ENCODE results near the gene GAPDH. TPM values are rescaled to one million over a fixed set of nuclear protein-coding genes. Genes with fewer than 3 reads are reported as not detected.

Gene GAPDH
- total and polyA plus RNA-seq, 10 of the 15 experiments (the other 5 are each of a cell fraction or from before 2014, with no cell fraction given) = 5,606 to 14,240 (median 9,400) TPM

DNA sequence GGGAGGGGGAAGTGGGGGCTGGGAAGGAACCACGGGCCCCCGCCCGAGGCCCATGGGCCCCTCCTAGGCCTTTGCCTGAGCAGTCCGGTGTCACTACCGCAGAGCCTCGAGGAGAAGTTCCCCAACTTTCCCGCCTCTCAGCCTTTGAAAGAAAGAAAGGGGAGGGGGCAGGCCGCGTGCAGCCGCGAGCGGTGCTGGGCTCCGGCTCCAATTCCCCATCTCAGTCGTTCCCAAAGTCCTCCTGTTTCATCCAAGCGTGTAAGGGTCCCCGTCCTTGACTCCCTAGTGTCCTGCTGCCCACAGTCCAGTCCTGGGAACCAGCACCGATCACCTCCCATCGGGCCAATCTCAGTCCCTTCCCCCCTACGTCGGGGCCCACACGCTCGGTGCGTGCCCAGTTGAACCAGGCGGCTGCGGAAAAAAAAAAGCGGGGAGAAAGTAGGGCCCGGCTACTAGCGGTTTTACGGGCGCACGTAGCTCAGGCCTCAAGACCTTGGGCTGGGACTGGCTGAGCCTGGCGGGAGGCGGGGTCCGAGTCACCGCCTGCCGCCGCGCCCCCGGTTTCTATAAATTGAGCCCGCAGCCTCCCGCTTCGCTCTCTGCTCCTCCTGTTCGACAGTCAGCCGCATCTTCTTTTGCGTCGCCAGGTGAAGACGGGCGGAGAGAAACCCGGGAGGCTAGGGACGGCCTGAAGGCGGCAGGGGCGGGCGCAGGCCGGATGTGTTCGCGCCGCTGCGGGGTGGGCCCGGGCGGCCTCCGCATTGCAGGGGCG, at the start of gene GAPDH (continued):
- TF ChIP-seq BMI1 (IDR thresholded peaks at IDR 0.05; ENCODE audit: borderline replicate concordance) = no peak
- TF ChIP-seq BRCA1 (IDR thresholded peaks at IDR 0.05; ENCODE audit: low read depth, low read length) = peak; percentile 13; the same call in 1 of the 2 replicates
- TF ChIP-seq, protein P1, sequence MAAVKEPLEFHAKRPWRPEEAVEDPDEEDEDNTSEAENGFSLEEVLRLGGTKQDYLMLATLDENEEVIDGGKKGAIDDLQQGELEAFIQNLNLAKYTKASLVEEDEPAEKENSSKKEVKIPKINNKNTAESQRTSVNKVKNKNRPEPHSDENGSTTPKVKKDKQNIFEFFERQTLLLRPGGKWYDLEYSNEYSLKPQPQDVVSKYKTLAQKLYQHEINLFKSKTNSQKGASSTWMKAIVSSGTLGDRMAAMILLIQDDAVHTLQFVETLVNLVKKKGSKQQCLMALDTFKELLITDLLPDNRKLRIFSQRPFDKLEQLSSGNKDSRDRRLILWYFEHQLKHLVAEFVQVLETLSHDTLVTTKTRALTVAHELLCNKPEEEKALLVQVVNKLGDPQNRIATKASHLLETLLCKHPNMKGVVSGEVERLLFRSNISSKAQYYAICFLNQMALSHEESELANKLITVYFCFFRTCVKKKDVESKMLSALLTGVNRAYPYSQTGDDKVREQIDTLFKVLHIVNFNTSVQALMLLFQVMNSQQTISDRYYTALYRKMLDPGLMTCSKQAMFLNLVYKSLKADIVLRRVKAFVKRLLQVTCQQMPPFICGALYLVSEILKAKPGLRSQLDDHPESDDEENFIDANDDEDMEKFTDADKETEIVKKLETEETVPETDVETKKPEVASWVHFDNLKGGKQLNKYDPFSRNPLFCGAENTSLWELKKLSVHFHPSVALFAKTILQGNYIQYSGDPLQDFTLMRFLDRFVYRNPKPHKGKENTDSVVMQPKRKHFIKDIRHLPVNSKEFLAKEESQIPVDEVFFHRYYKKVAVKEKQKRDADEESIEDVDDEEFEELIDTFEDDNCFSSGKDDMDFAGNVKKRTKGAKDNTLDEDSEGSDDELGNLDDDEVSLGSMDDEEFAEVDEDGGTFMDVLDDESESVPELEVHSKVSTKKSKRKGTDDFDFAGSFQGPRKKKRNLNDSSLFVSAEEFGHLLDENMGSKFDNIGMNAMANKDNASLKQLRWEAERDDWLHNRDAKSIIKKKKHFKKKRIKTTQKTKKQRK (IDR thresholded peaks at IDR 0.05; ENCODE audit: low read depth, low read length) = no peak
- TF ChIP-seq, protein P2, sequence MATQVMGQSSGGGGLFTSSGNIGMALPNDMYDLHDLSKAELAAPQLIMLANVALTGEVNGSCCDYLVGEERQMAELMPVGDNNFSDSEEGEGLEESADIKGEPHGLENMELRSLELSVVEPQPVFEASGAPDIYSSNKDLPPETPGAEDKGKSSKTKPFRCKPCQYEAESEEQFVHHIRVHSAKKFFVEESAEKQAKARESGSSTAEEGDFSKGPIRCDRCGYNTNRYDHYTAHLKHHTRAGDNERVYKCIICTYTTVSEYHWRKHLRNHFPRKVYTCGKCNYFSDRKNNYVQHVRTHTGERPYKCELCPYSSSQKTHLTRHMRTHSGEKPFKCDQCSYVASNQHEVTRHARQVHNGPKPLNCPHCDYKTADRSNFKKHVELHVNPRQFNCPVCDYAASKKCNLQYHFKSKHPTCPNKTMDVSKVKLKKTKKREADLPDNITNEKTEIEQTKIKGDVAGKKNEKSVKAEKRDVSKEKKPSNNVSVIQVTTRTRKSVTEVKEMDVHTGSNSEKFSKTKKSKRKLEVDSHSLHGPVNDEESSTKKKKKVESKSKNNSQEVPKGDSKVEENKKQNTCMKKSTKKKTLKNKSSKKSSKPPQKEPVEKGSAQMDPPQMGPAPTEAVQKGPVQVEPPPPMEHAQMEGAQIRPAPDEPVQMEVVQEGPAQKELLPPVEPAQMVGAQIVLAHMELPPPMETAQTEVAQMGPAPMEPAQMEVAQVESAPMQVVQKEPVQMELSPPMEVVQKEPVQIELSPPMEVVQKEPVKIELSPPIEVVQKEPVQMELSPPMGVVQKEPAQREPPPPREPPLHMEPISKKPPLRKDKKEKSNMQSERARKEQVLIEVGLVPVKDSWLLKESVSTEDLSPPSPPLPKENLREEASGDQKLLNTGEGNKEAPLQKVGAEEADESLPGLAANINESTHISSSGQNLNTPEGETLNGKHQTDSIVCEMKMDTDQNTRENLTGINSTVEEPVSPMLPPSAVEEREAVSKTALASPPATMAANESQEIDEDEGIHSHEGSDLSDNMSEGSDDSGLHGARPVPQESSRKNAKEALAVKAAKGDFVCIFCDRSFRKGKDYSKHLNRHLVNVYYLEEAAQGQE (IDR thresholded peaks at IDR 0.05; ENCODE audit: low read depth, low read length) = no peak
- TF ChIP-seq, protein P3, sequence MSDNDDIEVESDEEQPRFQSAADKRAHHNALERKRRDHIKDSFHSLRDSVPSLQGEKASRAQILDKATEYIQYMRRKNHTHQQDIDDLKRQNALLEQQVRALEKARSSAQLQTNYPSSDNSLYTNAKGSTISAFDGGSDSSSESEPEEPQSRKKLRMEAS (IDR thresholded peaks at IDR 0.05; ENCODE audit: low read depth, low read length) = peak; percentile 83
- 0 out of 2 replicates have a peak, but pooled peaks have one; percentile 29 for TF ChIP-seq GATAD2B (conservative IDR thresholded peaks at IDR 0.05; ENCODE audit: low read depth)
- TF ChIP-seq RFX5 (IDR thresholded peaks at IDR 0.05; ENCODE audit: low read depth, low read length) = peak; percentile 17; the same call in 1 of the 2 replicates
- TF ChIP-seq MYC (IDR thresholded peaks at IDR 0.05; ENCODE audit: insufficient read depth, insufficient read length, insufficient replicate concordance, low read length, severe bottlenecking) = no peak
- TF ChIP-seq, protein P4, sequence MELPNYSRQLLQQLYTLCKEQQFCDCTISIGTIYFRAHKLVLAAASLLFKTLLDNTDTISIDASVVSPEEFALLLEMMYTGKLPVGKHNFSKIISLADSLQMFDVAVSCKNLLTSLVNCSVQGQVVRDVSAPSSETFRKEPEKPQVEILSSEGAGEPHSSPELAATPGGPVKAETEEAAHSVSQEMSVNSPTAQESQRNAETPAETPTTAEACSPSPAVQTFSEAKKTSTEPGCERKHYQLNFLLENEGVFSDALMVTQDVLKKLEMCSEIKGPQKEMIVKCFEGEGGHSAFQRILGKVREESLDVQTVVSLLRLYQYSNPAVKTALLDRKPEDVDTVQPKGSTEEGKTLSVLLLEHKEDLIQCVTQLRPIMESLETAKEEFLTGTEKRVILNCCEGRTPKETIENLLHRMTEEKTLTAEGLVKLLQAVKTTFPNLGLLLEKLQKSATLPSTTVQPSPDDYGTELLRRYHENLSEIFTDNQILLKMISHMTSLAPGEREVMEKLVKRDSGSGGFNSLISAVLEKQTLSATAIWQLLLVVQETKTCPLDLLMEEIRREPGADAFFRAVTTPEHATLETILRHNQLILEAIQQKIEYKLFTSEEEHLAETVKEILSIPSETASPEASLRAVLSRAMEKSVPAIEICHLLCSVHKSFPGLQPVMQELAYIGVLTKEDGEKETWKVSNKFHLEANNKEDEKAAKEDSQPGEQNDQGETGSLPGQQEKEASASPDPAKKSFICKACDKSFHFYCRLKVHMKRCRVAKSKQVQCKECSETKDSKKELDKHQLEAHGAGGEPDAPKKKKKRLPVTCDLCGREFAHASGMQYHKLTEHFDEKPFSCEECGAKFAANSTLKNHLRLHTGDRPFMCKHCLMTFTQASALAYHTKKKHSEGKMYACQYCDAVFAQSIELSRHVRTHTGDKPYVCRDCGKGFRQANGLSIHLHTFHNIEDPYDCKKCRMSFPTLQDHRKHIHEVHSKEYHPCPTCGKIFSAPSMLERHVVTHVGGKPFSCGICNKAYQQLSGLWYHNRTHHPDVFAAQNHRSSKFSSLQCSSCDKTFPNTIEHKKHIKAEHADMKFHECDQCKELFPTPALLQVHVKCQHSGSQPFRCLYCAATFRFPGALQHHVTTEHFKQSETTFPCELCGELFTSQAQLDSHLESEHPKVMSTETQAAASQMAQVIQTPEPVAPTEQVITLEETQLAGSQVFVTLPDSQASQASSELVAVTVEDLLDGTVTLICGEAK (IDR thresholded peaks at IDR 0.05; ENCODE audit: borderline replicate concordance) = peak; percentile 70; the same call in 1 of the 2 replicates
- TF ChIP-seq, protein P5, sequence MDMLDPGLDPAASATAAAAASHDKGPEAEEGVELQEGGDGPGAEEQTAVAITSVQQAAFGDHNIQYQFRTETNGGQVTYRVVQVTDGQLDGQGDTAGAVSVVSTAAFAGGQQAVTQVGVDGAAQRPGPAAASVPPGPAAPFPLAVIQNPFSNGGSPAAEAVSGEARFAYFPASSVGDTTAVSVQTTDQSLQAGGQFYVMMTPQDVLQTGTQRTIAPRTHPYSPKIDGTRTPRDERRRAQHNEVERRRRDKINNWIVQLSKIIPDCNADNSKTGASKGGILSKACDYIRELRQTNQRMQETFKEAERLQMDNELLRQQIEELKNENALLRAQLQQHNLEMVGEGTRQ (IDR thresholded peaks at IDR 0.05; ENCODE audit: borderline replicate concordance, low read depth, low read length) = no peak
- TF ChIP-seq NBN (IDR thresholded peaks at IDR 0.05) = peak; percentile 94
- TF ChIP-seq, protein P6, sequence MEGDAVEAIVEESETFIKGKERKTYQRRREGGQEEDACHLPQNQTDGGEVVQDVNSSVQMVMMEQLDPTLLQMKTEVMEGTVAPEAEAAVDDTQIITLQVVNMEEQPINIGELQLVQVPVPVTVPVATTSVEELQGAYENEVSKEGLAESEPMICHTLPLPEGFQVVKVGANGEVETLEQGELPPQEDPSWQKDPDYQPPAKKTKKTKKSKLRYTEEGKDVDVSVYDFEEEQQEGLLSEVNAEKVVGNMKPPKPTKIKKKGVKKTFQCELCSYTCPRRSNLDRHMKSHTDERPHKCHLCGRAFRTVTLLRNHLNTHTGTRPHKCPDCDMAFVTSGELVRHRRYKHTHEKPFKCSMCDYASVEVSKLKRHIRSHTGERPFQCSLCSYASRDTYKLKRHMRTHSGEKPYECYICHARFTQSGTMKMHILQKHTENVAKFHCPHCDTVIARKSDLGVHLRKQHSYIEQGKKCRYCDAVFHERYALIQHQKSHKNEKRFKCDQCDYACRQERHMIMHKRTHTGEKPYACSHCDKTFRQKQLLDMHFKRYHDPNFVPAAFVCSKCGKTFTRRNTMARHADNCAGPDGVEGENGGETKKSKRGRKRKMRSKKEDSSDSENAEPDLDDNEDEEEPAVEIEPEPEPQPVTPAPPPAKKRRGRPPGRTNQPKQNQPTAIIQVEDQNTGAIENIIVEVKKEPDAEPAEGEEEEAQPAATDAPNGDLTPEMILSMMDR (IDR thresholded peaks at IDR 0.05 in 2 of 3, conservative IDR thresholded peaks at IDR 0.05 in 1 of 3; ENCODE audit: control insufficient read depth in 2 of 3, extremely low read depth in 1 of 3, insufficient read depth in 1 of 3, low read depth in 3 of 3, low read length in 3 of 3) = no peak
- no peak for TF ChIP-seq NFIC (IDR thresholded peaks at IDR 0.05; ENCODE audit: low read depth, low read length)
